GM19468 (cell line): ENCODE measurements around the gene SRGAP3.

Experiments
- ATAC-seq: cut with Tn5 transposase; IDR thresholded peaks from one replicate; pipeline ENCODE4 v1.9.1; 2021; ENCODE audit warnings: mild to moderate bottlenecking, moderate library complexity, moderate number of reproducible peaks; ENCODE audit not compliant: unreplicated experiment; ENCODE audit errors: extremely low read depth

SRGAP3 gene

DNA sequence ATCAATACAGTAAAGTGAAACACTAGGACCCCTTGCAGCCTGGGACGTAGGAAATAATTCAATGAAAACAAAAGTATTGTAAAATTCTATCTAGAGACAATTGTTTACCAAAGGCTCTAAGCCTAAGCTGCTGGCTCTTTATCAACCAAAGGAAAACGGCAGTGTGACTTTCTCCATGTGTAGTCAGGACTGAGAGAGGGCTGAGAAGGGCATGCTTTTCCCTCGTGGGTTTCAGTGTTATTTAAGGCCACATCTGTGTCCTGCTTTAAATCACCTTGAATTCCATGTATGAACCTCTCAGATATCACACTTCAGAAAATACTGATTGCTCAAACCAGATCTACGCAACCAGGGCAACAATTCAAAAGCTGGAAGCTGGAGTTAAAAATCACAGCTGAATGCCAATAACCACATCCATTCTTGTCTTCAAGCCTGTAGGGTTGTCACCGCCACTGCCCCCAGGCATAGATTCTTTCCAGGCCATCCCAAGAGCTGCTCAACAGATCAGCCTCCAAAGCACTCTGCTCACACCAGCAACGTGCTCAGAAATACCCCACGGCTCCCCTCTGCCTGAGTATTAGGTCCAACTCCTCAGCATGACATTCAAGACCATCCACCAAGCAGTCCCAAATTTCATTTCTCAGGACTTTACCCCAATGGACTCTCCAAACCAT lies 124.0 kb downstream of the SRGAP3 start:
- no peak for ATAC-seq

DNA sequence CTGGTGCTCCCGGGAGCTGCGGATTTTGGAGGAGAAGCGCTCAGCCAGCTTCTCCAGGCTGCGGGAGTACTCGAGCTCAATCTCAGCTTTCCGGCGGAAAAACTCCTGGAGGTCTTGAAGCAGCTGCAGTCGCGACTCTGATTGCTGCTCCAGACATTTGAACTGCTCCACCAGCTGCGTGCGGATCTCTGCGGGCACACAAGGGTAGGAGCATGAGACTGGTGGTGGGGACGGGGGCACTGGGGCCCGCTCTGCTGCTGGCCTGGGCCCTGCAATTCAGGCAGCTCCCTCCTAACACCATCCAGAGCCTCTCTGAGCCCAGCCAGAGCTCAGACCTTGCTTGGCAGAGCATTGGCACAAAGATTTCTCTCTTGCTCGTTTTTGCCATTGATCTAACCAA lies 124.7 kb downstream of the SRGAP3 start:
- no peak for ATAC-seq

DNA sequence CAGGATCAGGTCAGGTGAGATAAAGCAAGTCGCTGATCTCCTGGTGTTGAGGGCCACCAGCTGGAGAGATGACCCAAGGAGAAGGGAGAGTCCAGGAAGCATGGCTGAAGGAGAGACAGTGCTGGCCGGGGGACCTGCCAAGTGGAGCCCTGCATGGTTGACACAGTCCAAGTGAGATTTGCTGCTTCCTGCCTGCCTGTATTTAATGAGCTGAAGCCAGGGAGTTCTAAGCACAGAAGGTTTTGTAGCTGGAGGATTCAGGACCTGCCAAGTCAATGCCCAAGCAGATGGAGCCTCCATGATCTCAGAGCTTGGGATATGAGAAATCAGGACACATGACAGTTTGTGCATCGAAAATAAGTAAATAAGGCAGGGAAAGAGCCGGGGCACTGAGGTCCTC lies 125.6 kb downstream of the SRGAP3 start:
- no peak for ATAC-seq

DNA sequence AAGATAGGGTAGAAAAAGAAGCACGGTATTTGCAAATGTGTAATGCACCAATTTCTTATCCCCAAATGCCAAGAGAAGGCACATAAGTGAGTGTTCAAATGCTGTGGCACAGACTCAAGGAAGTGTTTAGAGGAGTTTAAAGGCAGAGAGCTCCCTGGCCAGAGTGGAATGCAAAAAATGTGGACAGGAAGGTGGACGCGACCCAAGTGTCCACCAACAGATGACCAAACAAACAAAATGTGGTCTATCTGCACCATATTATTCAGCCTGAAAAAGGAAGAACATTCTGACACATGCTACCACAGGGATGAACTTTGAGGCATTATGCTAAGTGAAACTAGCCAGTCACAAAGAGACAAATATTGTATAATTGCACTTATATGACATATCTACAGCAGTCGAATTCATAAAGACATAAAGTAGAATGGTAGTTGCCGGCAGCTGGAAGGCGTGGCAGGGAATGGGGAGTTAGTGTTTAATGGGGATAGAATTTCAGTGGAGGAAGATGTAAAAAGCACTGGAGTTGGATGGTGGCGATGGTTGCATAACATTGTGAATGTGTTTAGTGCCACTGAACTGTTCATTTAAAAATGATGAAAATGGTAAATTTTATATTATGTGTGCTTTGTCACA lies 126.6 kb downstream of the SRGAP3 start:
- ATAC-seq = no peak

DNA sequence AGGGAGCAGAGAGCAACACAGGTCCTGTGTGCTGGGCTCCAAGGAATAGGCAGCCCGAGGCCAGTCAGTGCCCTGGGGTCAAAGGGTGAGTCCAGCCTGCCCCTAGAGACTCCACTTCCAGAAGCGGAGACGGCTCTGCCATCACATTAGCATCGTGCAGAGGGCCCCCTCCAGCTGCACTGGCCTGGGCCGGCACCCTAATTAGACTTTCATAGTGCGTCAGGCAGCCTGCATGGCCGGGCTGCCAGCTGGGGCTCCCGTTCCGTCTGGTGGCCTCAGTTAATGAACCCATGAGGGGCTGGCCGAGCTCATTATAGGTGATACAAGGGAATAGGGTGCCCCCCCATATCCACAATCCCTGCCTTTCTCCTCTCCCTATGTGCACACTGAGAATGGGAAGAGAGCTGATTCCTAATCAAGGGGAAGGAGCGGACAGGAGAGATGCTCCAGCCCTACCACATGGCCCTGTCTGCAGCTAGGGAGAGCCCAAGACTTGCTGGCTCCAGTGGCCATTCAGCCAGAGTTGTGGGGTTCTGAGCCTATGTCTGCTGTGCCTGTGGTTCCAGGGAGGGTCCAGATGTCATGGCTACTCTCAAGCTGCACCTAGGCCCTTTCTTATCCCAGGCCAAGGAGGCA lies 128.0 kb downstream of the SRGAP3 start:
- no peak for ATAC-seq

DNA sequence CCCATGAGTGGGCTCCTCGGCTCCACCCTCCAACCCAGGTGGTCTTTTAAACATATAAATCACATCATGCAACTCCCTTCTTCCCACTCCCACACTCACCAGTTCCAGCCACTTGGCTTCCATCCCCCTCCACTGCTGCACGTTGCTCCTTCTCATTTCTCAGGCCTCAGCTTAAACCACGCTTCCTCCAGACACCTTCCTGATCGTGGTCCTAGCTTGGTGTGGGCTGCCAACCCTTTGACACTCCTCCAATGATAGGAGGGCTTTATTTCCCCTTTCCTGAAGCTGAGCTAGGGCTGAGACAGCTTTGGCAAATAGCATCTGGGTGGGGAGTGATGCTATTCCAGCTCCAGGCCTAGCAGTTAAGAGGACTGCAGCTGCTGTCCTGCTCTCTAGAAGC lies 130.1 kb downstream of the SRGAP3 start:
- ATAC-seq = no peak

DNA sequence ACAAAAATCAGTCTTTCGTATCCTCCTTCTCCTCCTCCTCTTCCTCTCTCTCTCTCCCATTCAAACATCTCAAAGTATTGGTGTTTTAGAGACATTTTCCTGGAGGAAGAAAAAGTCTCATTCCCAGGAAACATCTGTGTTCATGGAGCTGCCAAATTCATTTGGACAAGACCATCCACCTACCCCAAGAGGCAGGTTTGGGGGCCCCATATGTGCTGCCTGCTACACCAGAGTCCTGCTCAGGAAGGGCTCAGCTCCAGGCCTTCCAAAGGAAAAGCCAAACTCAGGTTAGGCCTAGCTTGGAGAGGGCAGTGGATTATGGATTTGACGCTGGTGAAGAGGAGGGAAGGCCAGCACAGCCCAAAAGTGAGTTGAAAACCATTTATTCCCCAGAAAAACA lies 131.2 kb downstream of the SRGAP3 start:
- ATAC-seq = no peak

DNA sequence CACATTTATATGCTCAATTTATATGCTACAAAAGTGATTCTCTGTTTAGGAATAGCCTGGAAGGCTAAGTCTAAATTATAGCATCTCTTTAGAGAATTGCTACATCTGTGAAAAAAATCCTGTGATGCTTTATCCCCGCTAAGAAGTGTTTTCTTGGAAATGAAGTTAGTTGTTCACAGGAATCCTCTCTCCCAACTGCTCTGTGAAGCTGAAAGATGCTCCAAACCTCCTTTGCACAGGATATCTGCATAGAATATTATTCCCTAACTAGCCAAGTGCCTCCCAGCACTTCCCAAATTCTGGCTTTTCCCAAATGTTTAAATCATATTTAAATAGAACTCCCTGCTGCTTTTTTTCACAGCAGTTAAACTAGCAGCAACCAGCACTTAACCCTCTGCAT lies 132.2 kb downstream of the SRGAP3 start:
- no peak for ATAC-seq

DNA sequence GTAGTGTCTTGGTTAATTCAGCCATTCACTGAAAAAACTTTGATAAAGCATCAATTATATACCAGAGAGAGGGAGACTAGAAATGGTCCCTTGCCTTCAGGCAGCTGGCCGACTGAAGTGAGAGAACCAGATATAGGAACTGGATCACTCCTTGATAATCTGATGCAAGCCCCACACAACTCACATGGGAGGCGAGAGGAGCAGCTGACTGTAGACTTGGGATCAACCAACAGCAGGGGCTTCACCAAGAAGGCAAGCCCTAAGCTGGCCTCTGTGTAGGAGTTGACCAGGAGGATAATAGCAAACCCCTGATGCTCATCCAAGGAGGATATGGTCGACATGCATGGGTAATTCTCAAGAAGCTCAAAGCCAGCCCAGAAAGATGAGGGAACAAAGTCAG lies 133.1 kb downstream of the SRGAP3 start:
- no peak for ATAC-seq

DNA sequence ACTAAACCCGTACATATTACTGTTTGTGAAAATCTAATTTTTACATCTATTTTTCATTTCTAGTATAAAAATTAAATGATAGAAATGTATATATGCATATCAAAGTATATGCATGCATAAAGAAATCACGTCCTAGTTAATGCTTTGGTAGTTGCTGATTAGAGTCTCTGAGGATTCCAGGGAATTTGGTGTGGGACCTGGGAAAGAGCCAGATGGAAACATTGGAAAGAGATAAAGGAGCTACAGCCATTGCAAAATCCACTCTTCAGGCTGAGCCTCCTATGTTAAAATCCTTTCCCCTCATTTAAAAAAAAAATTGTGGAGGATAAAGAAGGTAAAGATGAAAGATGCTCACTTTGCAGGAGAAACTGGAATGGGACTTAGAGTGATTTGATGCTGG lies 134.1 kb downstream of the SRGAP3 start:
- no peak for ATAC-seq

DNA sequence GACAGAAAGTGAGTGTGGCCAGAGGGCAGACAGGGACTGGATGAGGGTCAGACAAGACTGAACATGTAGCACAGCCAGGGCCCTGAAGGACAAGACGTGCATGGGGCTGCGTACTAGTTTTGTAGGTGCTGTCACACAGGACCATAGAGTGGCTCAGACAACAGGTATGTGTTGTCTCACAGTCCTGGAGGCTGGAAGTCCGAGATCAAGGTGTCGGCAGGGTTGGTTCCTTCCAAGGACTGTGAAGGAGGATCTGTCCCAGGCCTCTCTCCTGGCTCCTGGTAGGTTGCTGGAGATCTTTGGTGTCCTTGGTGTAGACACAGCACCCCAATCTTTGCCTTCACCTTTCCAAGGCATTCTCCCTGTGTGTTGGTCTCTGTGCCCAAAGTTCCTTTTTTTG lies 136.4 kb downstream of the SRGAP3 start:
- ATAC-seq = no peak

DNA sequence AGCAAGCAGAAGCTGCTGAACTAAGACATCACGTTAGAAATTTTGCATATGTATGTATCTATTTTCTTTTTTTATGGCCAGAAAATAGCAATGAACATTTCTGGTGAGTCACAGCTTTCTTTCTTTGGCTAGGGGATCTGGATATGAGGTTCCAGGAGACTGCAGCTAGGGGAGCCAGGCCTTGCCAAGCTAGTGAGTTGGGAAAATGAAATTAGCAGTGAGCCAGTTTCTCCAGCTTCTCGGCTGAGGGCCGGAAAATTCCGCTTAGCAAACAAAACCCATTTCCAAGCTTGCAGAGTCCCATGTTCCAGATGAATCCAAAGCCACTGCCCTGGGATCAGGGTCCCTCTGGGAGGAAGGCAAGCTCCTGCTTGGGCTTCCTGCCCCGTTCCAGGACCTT lies 137.6 kb downstream of the SRGAP3 start:
- ATAC-seq = no peak

DNA sequence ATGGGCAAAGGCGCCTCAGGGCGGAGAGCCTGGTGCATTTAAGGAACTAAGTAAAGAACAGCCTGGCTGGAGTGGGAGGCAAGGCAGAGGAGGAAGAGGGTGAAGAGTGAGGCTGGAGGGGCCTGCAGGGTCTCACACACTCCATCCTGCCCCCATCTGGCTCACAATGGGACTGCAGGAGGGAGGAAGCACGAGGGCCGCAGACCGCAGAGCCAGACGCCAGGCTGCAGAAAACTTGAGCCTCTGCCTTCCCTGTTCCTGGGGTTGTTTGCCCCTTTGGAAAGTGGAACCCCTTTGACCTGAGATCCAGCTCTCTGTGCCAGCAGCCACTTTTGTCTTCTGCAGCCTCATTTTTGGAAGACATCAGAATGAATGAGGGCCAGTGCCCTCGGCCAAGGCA lies 138.0 kb downstream of the SRGAP3 start:
- no peak for ATAC-seq

DNA sequence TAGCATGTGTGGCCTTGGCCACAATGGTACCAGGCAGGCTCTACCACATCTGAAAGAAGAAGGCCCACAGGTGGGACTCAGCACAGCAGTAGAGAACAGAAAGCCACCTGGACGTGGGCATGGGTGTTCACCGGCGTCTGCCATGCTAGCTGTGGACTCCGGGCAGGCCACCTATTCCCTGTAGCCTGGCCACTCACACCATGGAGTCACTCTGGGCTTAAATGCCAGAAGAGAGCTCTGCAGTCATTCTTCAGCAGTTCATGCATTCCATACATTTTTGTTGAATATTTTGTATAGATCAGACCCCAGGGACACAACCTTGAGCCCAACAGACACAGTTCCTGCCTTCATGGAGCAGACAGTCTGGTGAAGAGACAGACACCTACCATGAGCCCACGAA lies 138.6 kb downstream of the SRGAP3 start:
- ATAC-seq = no peak

DNA sequence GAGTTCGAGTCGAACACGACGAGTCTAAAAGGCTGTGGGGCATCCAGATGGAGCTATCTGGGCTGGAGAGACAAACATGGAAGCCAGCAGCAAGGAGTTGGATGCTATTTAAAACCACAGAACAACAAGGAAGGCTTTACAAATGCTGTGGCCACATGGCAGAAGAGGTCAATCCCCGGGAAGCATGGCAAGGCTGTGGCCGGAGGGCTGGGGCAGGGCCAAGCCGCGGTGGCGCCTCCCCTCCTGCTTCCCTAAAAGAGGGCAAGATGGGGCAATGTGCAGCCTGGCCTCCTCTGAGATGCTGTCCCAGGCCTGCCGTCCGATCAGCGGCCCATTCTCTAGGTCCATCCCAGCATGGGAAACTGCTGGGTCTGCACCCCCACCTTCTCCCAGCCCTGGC lies 139.1 kb downstream of the SRGAP3 start:
- no peak for ATAC-seq

DNA sequence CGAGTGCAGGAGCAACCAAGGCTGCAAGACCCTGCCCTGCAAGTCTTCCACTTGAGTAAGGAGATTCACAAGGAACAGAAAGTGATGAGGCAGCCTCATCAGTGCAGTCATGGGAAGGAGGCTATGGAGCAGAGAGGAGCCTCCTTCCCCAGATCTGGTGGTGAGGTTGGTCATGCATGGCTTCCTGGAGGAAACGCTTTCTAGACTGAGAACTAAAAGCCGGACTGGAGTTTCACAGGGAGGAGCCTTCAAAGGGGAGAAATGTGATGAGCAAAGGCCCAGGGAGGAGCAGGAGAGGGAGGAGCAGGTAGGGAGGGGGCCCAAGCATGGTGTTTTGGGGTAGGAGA lies 139.9 kb downstream of the SRGAP3 start:
- no peak for ATAC-seq

DNA sequence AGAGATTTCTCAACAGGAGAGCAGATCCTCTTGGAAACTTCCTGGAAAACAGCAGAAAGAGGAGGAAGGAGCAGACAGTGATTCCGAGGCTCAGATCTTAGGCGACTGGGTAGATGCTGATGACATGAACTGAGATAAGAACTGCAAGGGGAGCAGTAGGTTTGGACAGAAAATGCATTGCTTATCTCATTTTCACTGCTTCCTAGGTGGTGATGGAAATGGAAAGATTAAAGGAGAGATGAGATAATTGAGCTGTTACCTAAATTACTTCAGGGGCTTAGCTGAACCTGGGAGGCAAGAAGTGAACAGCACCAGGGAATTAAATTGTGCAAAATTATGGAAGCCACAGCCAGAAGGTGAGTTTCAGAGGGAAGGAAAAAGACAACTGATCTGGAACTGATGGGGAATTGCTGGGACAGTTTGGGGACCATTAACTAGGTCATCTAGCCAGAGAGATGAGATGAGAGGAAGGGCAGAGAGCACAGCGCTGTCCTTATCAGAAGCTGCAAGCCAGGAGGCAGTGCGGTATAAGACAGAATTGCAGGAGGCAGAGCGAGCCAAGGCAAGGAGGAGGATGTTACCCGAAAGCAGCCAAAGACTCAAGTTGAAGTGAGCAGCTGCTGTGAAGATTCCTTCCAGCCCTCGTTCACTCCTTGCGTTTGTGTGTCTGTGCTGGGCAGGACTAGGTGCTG lies 140.4 kb downstream of the SRGAP3 start:
- no peak for ATAC-seq

DNA sequence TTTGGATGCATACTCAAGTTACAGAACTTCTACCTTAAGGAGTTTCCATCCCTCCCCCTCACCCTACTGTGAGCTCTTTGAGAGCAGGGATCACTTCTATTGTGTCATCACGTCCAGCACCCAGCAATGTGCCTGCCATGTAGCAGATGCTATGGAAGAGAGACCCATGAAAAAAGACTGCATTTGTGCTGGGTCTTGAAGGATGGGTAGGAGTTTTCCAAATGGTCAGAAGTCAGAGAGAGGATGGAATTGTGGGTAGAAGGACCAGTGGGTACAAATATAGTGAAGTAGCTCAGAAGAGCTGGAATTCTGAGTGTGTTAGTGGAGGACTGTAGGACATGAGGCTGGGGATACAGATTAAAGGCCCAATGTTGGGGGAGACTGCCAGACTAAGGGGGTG lies 141.7 kb downstream of the SRGAP3 start:
- ATAC-seq = no peak

DNA sequence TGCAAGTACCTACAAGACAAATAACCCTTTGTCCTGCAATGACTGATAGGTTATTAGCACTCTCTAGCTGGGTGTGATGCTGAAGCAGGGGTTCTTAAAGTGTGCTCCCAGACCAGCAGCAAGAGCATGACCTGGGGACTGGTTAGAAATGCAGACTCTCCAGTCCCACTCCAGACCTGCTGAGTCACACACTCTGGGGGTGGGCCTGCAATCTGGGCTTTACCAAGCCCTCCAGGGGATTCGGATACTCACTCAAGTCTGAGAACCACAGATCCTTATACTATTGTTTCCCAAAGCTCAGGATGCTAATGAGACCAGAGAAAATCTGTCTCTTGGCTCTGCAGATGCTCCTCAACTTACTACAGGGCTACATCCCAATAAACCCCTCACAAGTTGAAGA lies 144.0 kb downstream of the SRGAP3 start:
- ATAC-seq = no peak

DNA sequence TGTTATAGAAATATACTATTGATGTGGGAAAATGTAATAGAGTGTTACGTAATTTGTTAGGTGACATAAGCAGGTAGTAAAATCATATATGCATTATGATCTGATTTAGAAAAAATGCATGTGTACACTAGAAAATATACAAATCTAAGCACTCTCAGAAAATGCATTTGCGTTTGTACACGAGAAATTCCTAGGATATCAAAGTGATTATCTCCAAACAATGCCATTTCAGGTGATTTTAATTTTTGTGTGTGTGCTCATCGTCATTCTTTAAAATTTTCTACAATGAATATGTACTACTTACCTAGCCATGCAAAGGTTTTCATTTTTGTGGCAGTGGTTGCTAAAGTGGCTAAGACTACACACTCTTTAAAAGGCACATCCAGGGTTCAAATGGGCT lies 145.3 kb downstream of the SRGAP3 start:
- ATAC-seq = no peak

DNA sequence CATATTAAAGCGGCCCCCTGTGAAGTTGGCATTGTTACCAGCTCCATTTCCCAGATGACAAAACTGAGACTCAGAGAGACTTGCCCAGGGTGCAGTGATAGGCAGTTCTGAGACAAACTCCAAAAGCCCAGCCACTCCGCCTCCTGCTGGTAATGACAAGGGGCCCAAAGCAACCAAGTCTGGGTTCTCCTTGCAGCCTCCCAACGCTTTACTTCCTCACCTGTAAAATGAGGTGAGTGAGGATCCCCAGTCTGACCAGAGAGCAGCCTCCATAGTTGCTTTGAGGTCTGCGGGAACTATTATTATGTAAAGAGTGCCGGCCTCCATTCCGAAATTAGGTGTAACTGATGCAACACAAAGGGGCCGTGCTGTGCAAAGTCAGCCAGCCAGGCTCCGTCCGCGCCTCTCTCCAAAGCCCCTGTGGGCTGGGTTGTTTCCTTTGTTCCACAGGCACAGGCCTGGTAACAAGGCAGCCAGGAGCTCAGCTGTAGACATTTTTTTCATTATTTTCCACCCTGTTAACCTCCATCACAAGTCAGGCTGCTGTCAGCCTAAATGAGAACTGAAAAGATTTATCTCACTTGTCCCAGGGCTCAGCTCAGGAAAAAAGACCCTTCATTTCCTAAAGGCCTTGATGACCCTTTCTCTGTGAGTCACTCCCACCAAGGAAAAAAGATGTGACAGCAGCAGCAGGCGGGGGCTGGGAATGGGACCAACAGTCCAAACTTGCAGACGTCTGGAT lies 147.0 kb downstream of the SRGAP3 start:
- no peak for ATAC-seq
